ENCODE results near the gene FBXO28.

Gene FBXO28

GRCh38 chr1:224116131-224116530 lies 2.2 kb downstream of the FBXO28 start (continued):
- TF ChIP-seq CREB5 (CRISPR knock-in tag; IDR thresholded peaks at IDR 0.05; ENCODE audit: low read depth) (no peak), TSHZ2 (CRISPR knock-in tag; IDR thresholded peaks at IDR 0.05) (no peak), TOX (CRISPR knock-in tag; IDR thresholded peaks at IDR 0.05; ENCODE audit: borderline replicate concordance) (no peak)

GRCh38 chr1:224118688-224119087 lies 4.8 kb downstream of the FBXO28 start:
- TF ChIP-seq CSRNP3 (CRISPR knock-in tag; IDR thresholded peaks at IDR 0.05) (no peak), PATZ1 (CRISPR knock-in tag; IDR thresholded peaks at IDR 0.05; ENCODE audit: borderline replicate concordance) (no peak), TOX (CRISPR knock-in tag; IDR thresholded peaks at IDR 0.05; ENCODE audit: borderline replicate concordance) (no peak), ARNTL (CRISPR knock-in tag; IDR thresholded peaks at IDR 0.05; ENCODE audit: borderline replicate concordance, low read depth) (no peak), OSR1 (CRISPR knock-in tag; IDR thresholded peaks at IDR 0.05) (no peak), ESRRG (CRISPR knock-in tag; IDR thresholded peaks at IDR 0.05) (no peak), SNAI2 (CRISPR knock-in tag; IDR thresholded peaks at IDR 0.05) (no peak), BACH2 (CRISPR knock-in tag; IDR thresholded peaks at IDR 0.05; ENCODE audit: borderline replicate concordance) (no peak), GLIS3 (CRISPR knock-in tag; IDR thresholded peaks at IDR 0.05) (no peak), TCF4 (CRISPR knock-in tag; IDR thresholded peaks at IDR 0.05; ENCODE audit: borderline replicate concordance) (no peak), ISL1 (CRISPR knock-in tag; IDR thresholded peaks at IDR 0.05) (no peak), POU6F1 (CRISPR knock-in tag; IDR thresholded peaks at IDR 0.05; ENCODE audit: borderline replicate concordance, low read depth) (no peak), ZNF70 (CRISPR knock-in tag; IDR thresholded peaks at IDR 0.05) (no peak), ZFP30 (CRISPR knock-in tag; IDR thresholded peaks at IDR 0.05) (no peak), TSHZ2 (CRISPR knock-in tag; IDR thresholded peaks at IDR 0.05) (no peak)
- ATAC-seq, result no peak

- no peak for ATAC-seq
- no peak for TF ChIP-seq ZC3H10 (CRISPR knock-in tag; IDR thresholded peaks at IDR 0.05)
- TF ChIP-seq TCF4 (CRISPR knock-in tag; IDR thresholded peaks at IDR 0.05; ENCODE audit: borderline replicate concordance), result no peak
- no peak for TF ChIP-seq SNAI2 (CRISPR knock-in tag; IDR thresholded peaks at IDR 0.05)
- TF ChIP-seq OSR1 (CRISPR knock-in tag; IDR thresholded peaks at IDR 0.05), result no peak
- no peak for TF ChIP-seq RARB (CRISPR knock-in tag; IDR thresholded peaks at IDR 0.05)
- no peak for TF ChIP-seq PATZ1 (CRISPR knock-in tag; IDR thresholded peaks at IDR 0.05; ENCODE audit: borderline replicate concordance)
These were observed 9.2 kb downstream of the FBXO28 start for GRCh38 chr1:224123136-224123535.

All from SK-N-SH treated with all-trans-retinoic acid at 6 μM for 48 hours (cell line).